ENCODE data around the gene SERINC4. TPM values are rescaled to one million over a fixed set of nuclear protein-coding genes. Genes with fewer than 3 reads are reported as not detected.

Gene SERINC4
- total RNA-seq: under 0.01 and 0.12 TPM in 2 replicates

DNA sequence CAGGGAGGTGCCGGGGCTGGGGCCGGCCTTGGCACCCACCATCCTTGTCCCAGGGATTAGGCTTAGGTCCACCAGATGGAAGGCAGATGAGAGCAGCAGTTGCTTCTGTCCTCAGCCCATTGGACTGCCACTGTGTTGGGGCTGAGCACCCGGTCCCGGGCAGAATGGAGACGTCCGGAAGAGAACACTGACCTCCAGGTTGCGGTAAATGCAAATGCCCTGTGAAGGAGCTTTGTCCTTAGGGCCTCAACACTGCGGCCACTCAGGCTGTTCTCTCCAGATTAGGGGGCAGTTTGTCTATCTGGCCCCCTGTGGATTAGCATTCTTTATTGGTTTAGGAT lies at the start of gene SERINC4:
TSS of gene SERINC4 (minus strand) at position 276 of the 341 bp plus-strand sequence. CDS start at position 42, 234 bp downstream.

DNA sequence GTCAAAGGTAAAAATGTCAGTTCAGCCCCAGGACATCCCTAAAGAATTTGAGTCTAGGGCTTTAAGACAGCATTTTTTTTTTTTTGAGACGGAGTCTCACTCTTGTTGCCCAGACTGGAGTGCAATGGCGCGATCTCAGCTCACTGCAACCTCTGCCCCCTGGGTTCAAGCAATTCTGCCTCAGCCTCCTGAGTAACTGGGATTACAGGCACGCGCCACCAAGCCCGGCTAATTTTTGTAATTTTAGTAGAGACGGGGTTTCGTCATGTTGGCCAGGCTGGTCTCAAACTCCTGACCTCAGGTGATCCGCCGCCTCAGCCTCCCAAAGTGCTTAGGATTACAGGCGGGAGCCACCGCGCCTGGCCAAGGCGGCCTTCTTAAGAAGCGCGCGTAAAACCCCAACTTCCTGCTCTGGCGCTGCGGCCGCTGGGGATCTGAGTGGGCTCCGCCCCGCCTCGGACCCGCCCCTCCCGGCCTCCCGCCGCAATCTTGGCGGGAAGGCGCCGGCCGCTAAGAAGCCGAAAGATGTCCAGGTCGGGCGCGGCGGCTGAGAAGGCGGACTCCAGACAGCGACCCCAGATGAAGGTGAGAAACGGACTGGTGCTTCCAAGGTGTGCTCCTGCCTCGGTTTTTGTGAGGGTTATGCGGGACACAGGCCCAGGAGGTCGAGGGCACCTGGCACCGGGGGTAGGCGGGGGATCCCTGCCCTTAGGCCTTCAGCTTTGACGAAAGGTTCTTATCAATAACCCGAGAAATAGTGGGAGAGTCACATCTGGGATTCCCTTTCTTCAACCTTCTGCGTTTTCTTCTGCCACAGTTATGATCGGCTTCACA lies 26.7 kb upstream of the SERINC4 start, which contains the start of gene WDR76:
TSS of gene WDR76 (plus strand) at position 495 of the 834 bp plus-strand sequence. CDS start at position 526, 31 bp downstream.

DNA sequence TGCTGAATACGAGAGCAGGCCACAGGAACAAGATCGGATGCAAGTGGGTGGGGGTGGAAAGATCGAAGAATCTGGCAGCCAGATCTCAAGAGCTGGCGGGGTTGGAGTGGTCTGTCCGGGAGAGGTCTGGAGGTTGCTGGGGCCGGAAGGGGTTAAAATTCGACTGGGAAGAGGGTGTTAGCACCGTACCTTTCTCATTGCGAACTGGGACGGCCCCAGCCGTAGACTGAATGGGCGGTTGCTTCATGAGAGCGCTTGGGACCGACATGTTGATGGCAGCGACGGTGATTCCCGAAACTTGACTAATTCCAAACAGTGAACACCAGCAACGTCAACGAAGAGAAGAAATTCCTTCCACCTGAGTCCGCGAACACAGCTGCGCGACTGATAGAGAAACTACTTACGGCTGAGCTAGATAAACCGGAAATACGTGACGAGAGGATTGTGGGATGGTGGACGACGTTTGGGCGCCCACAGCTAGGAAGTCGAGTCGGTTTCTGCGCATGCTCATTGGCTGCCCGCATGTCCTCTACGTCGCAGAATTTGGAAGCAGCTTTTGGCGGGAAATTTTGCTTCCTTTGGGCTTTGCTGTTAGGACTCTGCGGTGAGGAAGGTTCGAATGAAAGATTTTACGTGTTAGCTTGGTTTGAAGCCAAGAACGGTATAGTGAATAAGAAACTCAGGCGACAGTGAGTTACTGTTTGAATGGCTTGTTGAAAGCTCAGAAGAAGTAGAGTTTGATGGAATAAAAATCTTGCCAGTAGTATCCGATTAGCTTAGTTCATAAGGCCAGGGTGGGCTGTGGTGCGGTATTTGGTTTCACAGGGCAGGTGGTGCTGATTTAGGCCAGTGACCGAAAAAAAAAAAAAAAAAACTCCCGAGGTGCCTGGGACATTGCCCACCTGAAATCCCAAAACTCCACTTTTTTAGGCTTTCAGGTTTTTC lies 24.6 kb upstream of the SERINC4 start, which contains the start of gene MFAP1:
TSS of gene MFAP1 (minus strand) at position 389 of the 945 bp plus-strand sequence. CDS start at position 268, 121 bp downstream.

DNA sequence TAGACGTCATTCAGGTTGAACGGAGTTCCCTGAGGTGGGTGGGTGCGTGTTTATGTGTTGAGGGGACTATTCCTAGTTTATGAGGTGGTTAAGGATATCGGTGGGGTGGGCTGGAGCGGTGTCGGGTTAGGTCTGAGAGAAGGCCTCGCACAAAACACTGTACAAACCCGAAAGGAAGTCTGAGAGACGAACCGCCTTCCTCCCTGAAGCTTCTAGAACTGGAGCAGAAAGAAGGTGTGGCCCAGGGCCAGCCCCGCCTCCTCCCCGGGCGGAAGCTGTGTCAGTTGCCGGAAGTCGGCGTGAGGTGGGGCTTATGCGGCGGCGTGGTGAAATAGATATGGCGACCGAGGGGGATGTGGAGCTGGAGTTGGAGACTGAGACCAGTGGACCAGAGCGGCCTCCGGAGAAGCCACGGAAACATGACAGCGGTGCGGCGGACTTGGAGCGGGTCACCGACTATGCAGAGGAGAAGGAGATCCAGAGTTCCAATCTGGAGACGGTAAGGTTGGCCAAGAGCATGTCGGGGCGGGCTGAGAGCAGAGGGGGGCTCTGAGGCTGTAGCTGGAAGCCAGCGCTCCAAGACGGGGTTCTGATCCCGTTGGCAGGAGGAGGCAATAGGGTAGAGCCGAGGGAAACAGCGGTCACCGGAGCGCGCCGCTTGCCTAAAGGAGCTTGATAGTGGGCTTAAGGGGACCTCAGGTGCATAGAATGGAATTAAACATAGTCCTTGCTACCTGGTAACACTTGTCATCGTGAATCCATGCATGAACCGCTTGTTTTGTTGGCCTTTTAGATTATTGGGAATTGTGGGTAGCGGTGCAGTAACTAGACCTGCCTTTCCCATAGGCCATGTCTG lies 494 bp upstream of the SERINC4 start, which contains the start of gene HYPK:
TSS of gene HYPK (plus strand) at position 314 of the 856 bp plus-strand sequence. CDS start at position 338, 24 bp downstream.

DNA sequence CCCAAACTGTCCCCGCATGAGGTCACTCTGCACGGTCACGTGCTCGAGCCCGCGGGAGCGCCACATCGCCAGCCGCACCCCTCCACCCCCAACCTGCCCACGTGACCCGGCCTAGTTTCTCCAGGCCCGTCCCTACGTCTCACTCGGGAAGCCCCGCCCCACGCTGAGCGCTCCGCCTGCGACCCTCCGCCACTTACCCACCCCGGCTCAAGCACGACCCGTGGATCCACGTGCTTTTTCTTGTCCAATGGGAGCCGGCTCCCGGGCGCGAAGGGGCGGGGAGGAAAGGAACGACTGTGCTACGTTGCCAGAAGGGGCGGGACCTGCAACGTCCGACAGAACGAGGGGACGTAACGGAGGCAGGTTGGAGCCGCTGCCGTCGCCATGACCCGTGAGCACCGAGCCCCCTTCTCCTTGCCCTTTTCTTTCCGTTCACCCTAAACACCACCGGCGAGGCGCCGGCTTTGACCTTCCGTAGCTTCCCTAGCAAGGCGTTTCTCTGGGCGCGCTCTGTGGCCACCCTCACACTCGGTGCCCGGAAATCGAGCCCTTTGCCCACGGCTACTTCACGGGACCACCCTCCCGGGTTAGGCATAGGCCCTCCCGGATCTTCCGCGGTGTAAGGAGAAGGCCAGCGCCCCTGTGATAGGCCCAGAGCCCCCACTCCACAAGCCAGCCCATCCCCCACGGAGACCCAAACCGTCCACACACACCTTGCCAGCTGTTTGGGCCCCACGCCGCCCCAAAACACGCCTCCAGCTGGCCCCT lies 7.8 kb downstream of the SERINC4 start, which contains the start of gene SERF2:
TSS of gene SERF2 (plus strand) at position 328 of the 768 bp plus-strand sequence. CDS start at position 385, 57 bp downstream.

DNA sequence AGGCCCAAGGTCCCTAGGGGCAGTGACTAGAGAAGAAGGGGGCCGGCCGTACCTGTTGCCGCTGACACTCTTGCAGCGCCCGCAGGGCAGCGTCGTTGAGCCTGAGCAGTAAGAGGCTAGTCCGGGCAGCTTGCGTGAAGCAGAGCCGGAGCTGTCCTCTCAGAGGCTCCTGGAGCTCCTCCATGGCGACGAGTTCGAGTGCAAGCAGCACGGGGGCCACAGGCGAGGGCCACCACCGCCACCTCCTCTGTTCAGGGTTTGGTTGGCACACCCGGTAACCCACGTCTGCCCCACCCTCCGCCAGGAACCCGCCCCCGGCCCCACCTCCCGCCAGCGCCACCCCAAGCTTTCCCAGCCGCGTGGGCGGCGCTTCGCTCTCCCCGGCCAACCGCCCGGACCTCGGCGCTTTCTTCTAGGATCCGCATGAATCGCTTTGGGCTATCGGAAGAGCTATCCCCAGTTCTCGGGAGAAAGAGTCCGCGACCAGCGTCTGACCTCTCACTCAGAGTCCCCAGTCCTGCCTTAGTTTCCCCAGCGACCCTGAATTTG lies 23.2 kb downstream of the SERINC4 start, which contains the start of gene ELL3:
TSS of gene ELL3 (minus strand) at position 249 of the 549 bp plus-strand sequence. CDS start at position 184, 65 bp downstream.

DNA sequence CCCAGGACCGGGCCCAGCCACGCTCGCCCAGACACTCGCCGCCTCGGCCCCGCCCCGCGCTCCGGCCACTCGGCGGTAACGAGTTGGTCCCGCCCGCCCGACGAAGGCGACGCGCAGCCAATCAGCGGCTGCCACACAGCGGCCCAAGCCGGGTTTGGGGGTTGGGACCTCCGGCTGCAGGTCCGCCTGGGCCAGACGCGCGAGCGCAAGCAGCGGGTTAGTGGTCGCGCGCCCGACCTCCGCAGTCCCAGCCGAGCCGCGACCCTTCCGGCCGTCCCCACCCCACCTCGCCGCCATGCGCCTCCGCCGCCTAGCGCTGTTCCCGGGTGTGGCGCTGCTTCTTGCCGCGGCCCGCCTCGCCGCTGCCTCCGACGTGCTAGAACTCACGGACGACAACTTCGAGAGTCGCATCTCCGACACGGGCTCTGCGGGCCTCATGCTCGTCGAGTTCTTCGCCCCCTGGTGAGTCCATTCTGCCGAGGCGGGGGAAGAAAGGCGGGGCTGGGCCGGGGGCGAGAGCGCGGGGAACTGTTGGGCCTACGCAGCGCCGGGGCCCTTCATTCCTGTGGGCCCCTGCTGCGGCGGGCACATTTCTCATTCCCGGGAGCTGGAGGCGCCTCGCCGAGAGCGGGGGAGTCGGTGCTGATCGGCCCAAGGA lies 53.6 kb downstream of the SERINC4 start, which contains the start of gene PDIA3:
TSS of gene PDIA3 (plus strand) at position 194 of the 658 bp plus-strand sequence. CDS start at position 296, 102 bp downstream.

Small RNAs within 50 kb of the gene (small RNA-seq; reads per million reads assigned to genes)
- not detected for gene MIR1282

Other genes with a start within 250 kb of the SERINC4 start
- 21.0 and 44.5 TPM in 2 replicates for gene PPIP5K1, start 210.0 kb downstream of the SERINC4 start, total RNA-seq
- gene CKMT1B, start 206.2 kb downstream of the SERINC4 start, total RNA-seq: not detected in 2 replicates
- gene STRC, start 181.4 kb downstream of the SERINC4 start, total RNA-seq: under 0.01 TPM in 1 of 2 replicates, not detected in the other
- 0.24 and 0.65 TPM in 2 replicates for gene CATSPER2, start 151.4 kb downstream of the SERINC4 start, total RNA-seq
- not detected in 2 replicates for gene CKMT1A, start 106.4 kb downstream of the SERINC4 start, total RNA-seq
- gene PDIA3, start 53.8 kb downstream of the SERINC4 start, total RNA-seq: 159 and 163 TPM in 2 replicates
- gene ELL3, start 23.3 kb downstream of the SERINC4 start, total RNA-seq: 2.4 and 3.6 TPM in 2 replicates
- gene SERF2, start 7.9 kb downstream of the SERINC4 start, total RNA-seq: 274 and 621 TPM in 2 replicates
- 5.7 and 6.3 TPM in 2 replicates for gene HYPK, start 379 bp upstream of the SERINC4 start, total RNA-seq
- gene MFAP1, start 24.5 kb upstream of the SERINC4 start, total RNA-seq: 11.9 and 14.3 TPM in 2 replicates
- gene WDR76, start 26.8 kb upstream of the SERINC4 start, total RNA-seq: 4.5 and 4.6 TPM in 2 replicates

Measured in hair follicle dermal papilla cell (primary cell).